Keratinocyte (primary cell): ENCODE measurements around the gene MCTP2.

ENCODE experiments used
- EZH2 ChIP-seq: IDR thresholded peaks from one replicate; pipeline ENCODE4 v1.6.1; 2012; ENCODE audit warnings: inconsistent platforms, mild to moderate bottlenecking, low read length, moderate library complexity
- TF ChIP-seq, protein P1 (sequence below), 3 experiments: IDR thresholded peaks in 1 of 3; conservative IDR thresholded peaks in 1 of 3; optimal IDR thresholded peaks in 1 of 3; 2 replicates in 2 of 3; 3 replicates in 1 of 3; pipeline versions ENCODE3 to v1.5.1; 2011; ENCODE audit warnings: low read length in 3 of 3, mild to moderate bottlenecking in 3 of 3, moderate library complexity in 2 of 3, control low read depth in 1 of 3, inconsistent platforms in 1 of 3; ENCODE audit not compliant: insufficient read depth in 2 of 3; ENCODE audit errors: extremely low read depth in 1 of 3

DNA sequence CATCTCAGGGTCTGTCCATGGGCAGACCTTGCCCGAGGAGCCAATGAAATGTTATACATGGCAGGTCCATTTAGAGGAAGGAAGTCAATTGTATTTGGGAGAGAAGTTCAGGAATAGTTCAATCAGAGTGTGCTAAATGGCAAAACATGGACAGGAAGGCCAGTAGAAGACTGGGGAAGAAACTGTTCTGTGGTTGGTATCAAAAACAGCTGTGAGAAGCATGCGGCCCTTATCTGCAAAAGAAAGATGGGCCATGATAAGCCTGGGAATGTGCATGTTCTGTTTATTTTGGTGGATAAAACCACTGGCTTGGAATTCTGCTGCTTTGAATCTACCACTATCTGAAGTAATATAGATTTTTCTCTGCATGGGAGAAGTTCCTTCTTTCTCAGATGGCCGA lies 100.4 kb downstream of the MCTP2 start:
- TF ChIP-seq, protein P1, sequence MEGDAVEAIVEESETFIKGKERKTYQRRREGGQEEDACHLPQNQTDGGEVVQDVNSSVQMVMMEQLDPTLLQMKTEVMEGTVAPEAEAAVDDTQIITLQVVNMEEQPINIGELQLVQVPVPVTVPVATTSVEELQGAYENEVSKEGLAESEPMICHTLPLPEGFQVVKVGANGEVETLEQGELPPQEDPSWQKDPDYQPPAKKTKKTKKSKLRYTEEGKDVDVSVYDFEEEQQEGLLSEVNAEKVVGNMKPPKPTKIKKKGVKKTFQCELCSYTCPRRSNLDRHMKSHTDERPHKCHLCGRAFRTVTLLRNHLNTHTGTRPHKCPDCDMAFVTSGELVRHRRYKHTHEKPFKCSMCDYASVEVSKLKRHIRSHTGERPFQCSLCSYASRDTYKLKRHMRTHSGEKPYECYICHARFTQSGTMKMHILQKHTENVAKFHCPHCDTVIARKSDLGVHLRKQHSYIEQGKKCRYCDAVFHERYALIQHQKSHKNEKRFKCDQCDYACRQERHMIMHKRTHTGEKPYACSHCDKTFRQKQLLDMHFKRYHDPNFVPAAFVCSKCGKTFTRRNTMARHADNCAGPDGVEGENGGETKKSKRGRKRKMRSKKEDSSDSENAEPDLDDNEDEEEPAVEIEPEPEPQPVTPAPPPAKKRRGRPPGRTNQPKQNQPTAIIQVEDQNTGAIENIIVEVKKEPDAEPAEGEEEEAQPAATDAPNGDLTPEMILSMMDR (optimal IDR thresholded peaks at IDR 0.05 in 1 of 3, IDR thresholded peaks at IDR 0.05 in 1 of 3, conservative IDR thresholded peaks at IDR 0.05 in 1 of 3; ENCODE audit: extremely low read depth in 1 of 3, insufficient read depth in 2 of 3, low read length in 3 of 3), result no peak
- TF ChIP-seq EZH2, result no peak
